GM10266 (cell line): ENCODE data around the gene KLK7.

Experiments
- DNase-seq: peaks from one replicate; pipeline ENCODE4 v3.0.0; 2012; ENCODE audit errors: extremely low spot score
- TF ChIP-seq, protein P1 (sequence below): IDR thresholded peaks from 2 replicates; pipeline ENCODE4 v1.5.1; 2012; ENCODE audit warnings: mild to moderate bottlenecking, low read depth; ENCODE audit not compliant: control insufficient read depth, insufficient read depth; ENCODE audit errors: missing control alignments

The KLK7 gene

DNA sequence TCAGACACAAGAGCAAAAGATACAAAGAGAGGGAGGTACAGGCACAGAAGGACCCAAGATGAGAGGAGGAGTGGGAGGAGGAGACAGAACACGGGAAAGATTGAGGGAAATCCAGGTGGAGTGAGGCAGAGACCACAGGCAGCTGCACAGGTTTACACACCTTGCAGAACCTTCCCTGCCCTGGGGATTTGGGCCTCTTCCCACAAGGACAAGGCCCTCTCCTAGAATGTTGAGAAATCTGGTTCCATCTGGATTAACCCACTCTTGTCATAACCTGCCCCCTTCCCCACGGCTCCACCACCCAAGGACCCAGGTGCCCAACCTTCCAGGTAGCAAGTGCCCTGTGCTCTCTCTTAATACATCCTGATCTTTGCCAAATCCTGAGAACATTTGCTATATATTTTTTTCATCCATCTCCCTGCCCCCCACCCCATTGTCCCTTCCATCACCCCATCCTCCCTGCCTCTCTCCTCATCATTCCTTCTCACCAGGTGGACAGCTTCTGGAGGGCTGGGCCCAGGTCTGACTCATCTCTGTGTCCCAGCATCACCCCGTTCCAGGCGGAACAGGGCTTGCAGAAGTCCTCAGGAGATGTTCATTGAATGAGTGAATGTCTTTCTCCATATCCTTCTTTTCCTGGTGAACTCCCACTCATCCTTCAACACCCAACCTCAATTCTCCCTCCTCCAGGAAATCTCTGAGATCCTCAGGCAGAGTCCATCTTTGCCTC, 26.5 kb upstream of the KLK7 start:
- TF ChIP-seq, protein P1, sequence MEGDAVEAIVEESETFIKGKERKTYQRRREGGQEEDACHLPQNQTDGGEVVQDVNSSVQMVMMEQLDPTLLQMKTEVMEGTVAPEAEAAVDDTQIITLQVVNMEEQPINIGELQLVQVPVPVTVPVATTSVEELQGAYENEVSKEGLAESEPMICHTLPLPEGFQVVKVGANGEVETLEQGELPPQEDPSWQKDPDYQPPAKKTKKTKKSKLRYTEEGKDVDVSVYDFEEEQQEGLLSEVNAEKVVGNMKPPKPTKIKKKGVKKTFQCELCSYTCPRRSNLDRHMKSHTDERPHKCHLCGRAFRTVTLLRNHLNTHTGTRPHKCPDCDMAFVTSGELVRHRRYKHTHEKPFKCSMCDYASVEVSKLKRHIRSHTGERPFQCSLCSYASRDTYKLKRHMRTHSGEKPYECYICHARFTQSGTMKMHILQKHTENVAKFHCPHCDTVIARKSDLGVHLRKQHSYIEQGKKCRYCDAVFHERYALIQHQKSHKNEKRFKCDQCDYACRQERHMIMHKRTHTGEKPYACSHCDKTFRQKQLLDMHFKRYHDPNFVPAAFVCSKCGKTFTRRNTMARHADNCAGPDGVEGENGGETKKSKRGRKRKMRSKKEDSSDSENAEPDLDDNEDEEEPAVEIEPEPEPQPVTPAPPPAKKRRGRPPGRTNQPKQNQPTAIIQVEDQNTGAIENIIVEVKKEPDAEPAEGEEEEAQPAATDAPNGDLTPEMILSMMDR, result no peak
- DNase-seq, result no peak

DNA sequence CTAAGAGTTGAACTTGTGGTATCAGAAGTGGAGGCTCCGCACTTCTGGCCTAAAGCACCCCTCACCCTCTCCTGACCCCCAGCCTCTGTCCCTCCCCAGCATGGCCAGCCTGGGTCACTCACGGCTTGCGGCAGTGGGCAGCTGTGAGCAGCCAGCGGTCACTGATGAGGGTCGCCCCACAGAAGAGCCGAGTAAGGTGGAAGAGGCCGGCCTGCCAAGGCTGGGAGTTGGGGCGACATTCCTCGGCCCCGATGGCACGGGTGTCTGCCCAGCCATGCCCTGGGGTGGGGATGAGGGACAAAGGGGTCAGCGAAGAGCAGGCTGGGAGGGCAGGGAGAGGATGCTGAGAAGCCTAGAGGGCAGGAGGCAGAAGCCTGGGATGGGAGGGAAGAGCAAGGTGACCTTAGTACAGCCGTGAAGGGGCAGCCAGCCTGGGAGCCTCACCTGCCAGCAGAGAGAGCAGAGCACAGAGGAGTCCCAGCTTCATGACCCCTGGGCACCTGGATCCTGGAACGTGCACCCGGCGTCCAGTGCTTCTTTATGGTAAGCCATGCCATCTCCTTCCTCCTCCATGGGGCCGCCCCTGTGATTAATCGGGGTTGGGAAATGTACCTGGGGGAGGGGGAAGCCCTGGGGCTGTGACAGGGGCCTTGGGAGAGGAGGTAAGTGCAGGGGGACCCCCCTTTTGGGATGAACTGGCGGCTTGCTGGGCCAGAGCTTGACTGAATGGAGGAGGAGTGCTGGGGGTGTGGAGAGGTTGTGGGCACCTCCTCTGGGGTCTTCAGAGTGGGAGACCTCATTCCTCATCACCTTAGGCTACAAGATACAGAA, 25.6 kb upstream of the KLK7 start:
- TF ChIP-seq, protein P1, result no peak
- no peak for DNase-seq

DNA sequence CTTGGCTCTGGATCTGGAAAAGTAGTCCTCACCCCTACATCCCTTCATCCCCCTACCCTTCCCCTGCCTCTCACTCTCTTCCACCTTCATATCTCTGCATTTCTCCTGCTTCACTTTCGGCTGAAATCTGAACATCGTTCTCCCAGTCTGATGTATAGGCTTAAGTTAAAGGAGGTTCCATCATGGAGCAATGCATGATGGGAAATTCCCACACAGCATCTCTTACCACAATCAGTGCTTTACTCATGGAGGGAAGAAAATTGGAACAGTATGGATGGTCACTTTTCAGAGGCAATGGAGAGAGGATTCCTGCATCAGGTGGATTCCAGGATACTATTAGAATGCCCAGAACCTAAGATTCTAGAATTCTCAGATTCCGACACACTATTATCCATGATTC, 23.8 kb upstream of the KLK7 start:
- TF ChIP-seq, protein P1, result no peak
- no peak for DNase-seq

DNA sequence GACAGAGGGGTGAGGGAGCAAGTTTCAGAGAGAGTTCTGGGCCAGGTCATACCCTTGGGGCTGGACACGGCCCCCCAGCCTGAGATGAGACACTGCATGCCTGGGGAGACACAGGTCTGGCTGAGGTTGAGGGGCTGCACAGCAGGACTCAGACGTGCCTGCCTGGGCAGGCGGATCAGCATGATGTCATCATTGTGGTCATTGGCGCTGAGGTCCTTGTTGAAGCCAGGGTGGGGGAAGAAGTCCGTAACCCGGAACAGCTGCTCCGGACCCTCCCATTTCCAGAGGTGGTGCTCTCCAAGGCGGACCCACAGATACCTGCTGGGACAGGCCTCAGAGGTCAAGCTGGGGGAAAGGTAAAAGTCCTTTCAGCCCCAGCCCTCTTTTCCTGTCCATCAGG, 22.7 kb upstream of the KLK7 start:
- TF ChIP-seq, protein P1, result no peak
- DNase-seq, result no peak

DNA sequence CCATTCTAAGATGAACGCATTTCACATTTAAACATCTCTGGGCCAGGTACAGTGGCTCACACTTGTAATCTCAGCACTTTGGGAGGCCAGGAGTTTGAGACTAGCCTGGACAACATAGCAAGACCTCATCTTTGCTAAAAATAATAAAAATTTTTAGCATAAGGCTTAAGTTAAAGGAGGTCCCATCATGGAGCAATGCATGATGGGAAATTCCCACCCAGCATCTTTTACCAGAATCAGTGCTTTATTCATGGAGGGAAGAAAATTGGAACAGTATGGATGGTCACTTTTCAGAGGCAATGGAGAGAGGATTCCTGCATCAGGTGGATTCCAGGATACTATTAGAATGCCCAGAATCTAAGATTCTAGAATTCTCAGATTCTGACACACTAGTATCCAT, 21.5 kb upstream of the KLK7 start:
- TF ChIP-seq, protein P1, result no peak
- no peak for DNase-seq

DNA sequence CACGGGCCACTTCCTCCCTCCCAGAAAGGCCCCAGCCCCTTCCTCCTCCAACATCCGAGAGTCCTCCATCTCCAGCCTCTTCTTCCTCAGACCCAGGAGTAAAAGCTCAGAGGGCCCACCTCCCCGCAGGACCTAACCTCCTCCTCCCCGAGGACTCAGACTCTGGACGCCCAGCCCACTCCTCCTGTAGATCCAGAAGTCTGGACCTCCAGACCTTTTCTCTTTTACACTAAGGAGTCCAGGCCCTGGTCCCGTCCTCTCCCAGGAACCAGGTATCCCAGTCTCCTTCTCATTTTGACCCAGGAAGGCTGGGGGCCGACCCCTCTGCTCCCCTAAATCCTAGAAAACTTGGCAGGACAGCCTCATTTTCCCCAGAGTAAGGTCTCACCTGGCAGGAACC, 19.6 kb upstream of the KLK7 start:
- TF ChIP-seq, protein P1, result no peak
- DNase-seq, result no peak
